ENCODE results near the gene LHFPL3. TPM values are rescaled to one million over a fixed set of nuclear protein-coding genes. Genes with fewer than 3 reads are reported as not detected.

The LHFPL3 gene
- total and polyA plus RNA-seq, 2 of the 13 experiments (the other 11 are each of a cell fraction or from before 2014, with no cell fraction given) = not detected

GRCh38 chr7:104288137-104288536, 40.3 kb upstream of the LHFPL3 start:
- Histone ChIP-seq H4K20me1 (ENCODE audit: insufficient read depth, low read length) (no peaks in the 10 kb centered on the region), H3K36me3 (replicated peaks in 1 of 2; ENCODE audit: control insufficient read depth in 1 of 2, insufficient read depth in 2 of 2, low read length in 2 of 2) (no peaks in the 10 kb centered on the region; a peak in 1 of 5 replicates), H2AFZ (ENCODE audit: low read length) (no peak overlapping the region), H3K9me3 (ENCODE audit: low read length) (no peaks in the 10 kb centered on the region), H3K27ac (ENCODE audit: extremely low read length, insufficient read depth, low read length) (no peak overlapping the region), H3K9ac (ENCODE audit: insufficient read depth, low read depth, low read length) (no peak overlapping the region), H3K4me3 (replicated peaks in 1 of 3; ENCODE audit: insufficient read depth in 1 of 3, low read depth in 2 of 3, low read length in 3 of 3) (no peak overlapping the region), H3K4me2 (ENCODE audit: low read depth, low read length) (no peak overlapping the region), H3K79me2 (ENCODE audit: insufficient read depth, low read length) (no peaks in the 10 kb centered on the region), H3K27me3 (ENCODE audit: control insufficient read depth in 1 of 2, insufficient read depth in 2 of 2, low read length in 2 of 2) (peaks cover 0 to 3% of the 10 kb centered on the region in 2 experiments; a peak in 1 of 5 replicates), H3K4me1 (ENCODE audit: insufficient read depth, low read length) (no peaks in the 10 kb centered on the region)
- intact Hi-C loops (cut with micrococcal nuclease; ENCODE audit: unreplicated experiment) (no loop called here), in situ Hi-C loops (cut with HindIII; ENCODE audit: extremely low pct_ligation_motif_present, low pct_unique_long_range_greater_than_20kb) (no loop called here)
- no peak for DNase-seq (ENCODE audit: low spot score)
- CTCF ChIA-PET (ENCODE audit: low intra/inter-chr PET ratio, low total read pairs) = no interaction called here
- POLR2A ChIA-PET = no interaction called here
- WGBS (ENCODE audit: low lambda C conversion rate) = 3% methylated on average over 1 of the region's 1 CpG
- BruUV-seq (replicated peaks) = no TSS peak
- FAIRE-seq = no peak
- no peak for ATAC-seq
- no peak for TF ChIP-seq GLI4 (CRISPR knock-in tag; IDR thresholded peaks at IDR 0.05; ENCODE audit: borderline replicate concordance)
- no peak for TF ChIP-seq ZNF232 (CRISPR knock-in tag; IDR thresholded peaks at IDR 0.05; ENCODE audit: borderline replicate concordance)
- no peak for TF ChIP-seq NR1H2 (CRISPR knock-in tag; IDR thresholded peaks at IDR 0.05; ENCODE audit: borderline replicate concordance, low read depth)
- TF ChIP-seq DR1 (CRISPR knock-in tag; IDR thresholded peaks at IDR 0.05) = no peak
- no peak for TF ChIP-seq PRPF4 (IDR thresholded peaks at IDR 0.05; ENCODE audit: low read depth, low read length, poor library complexity, severe bottlenecking)
- no peak for TF ChIP-seq CBFB (CRISPR knock-in tag; IDR thresholded peaks at IDR 0.05)
- no peak for TF ChIP-seq LBX2 (CRISPR knock-in tag; IDR thresholded peaks at IDR 0.05; ENCODE audit: borderline replicate concordance)
- no peak for TF ChIP-seq NFKB2 (CRISPR knock-in tag; IDR thresholded peaks at IDR 0.05; ENCODE audit: borderline replicate concordance)
- TF ChIP-seq ZNF780A (CRISPR knock-in tag; IDR thresholded peaks at IDR 0.05) = no peak
- no peak for TF ChIP-seq ZNF782 (CRISPR knock-in tag; IDR thresholded peaks at IDR 0.05; ENCODE audit: borderline replicate concordance)
- TF ChIP-seq ZNF503 (CRISPR knock-in tag; IDR thresholded peaks at IDR 0.05) = no peak
- no peak for TF ChIP-seq ZNF484 (CRISPR knock-in tag; IDR thresholded peaks at IDR 0.05; ENCODE audit: borderline replicate concordance, low read depth)
- no peak for TF ChIP-seq BCLAF1 (IDR thresholded peaks at IDR 0.05)
- TF ChIP-seq TARDBP (CRISPR knock-in tag; IDR thresholded peaks at IDR 0.05) = no peak
- TF ChIP-seq RFXAP (CRISPR knock-in tag; IDR thresholded peaks at IDR 0.05; ENCODE audit: borderline replicate concordance) = no peak
- no peak for TF ChIP-seq ZNF790 (CRISPR knock-in tag; IDR thresholded peaks at IDR 0.05; ENCODE audit: borderline replicate concordance)
- no peak for TF ChIP-seq PCBP1 (IDR thresholded peaks at IDR 0.05; ENCODE audit: borderline replicate concordance, low read depth, low read length)
- TF ChIP-seq ZNF704 (CRISPR knock-in tag; IDR thresholded peaks at IDR 0.05; ENCODE audit: borderline replicate concordance) = no peak
- no peak for TF ChIP-seq MEIS1 (CRISPR knock-in tag; IDR thresholded peaks at IDR 0.05; ENCODE audit: borderline replicate concordance)
